H1 (cell line): Measurements from ENCODE around the gene SLIT2. TPM values are rescaled to one million over a fixed set of nuclear protein-coding genes. Genes with fewer than 3 reads are reported as not detected.

Experiments
- CTCF ChIA-PET: fragments of 300-600 bp; sonication (Branson Sonifier 250); formaldehyde crosslinking; loops from one replicate; lab custom pipeline; 2021; ENCODE audit not compliant: partially characterized antibody; lab: Charles Lee
- POLR2A ChIA-PET: fragments of 300-600 bp; sonication (Branson Sonifier 250); formaldehyde crosslinking; loops from one replicate; lab custom pipeline; 2021; ENCODE audit warnings: inconsistent platforms; ENCODE audit not compliant: partially characterized antibody; lab: Charles Lee
- DNase-seq, 2 experiments: peaks; one replicate each; pipeline versions ENCODE4 v3.0.0 to v3.0.0-alpha.2; 2010 to 2022; ENCODE audit warnings: low spot score in 2 of 2, low read depth in 1 of 2, mixed read lengths in 1 of 2
- FAIRE-seq: peaks from 2 replicates; lab custom pipeline; 2011; peaks lifted over from hg19 to GRCh38; lab: Jason Lieb, UNC
- H2AFZ ChIP-seq: 2 replicates; pipeline ENCODE4 v1.8.1; 2012; ENCODE audit warnings: low read length, inconsistent platforms
- H2AK5ac ChIP-seq: 2 replicates; pipeline ENCODE4 v1.6.1; 2013; ENCODE audit warnings: low read depth, low read length
- H2BK120ac ChIP-seq: replicated peaks from 2 replicates; pipeline ENCODE3; 2013; ENCODE audit warnings: low read depth, low read length, inconsistent platforms
- H2BK12ac ChIP-seq: 2 replicates; pipeline ENCODE4 v1.6.1; 2013; ENCODE audit warnings: low read depth, low read length
- H2BK15ac ChIP-seq: 2 replicates; pipeline ENCODE4 v1.6.1; 2013; ENCODE audit warnings: low read length
- H2BK20ac ChIP-seq: 2 replicates; pipeline ENCODE4 v1.6.1; 2013; ENCODE audit warnings: low read length
- H2BK5ac ChIP-seq: 2 replicates; pipeline ENCODE4 v1.6.1; 2013; ENCODE audit warnings: low read depth, low read length
- H3K14ac ChIP-seq: 2 replicates; pipeline ENCODE4 v1.6.1; 2013; ENCODE audit warnings: inconsistent platforms; ENCODE audit not compliant: insufficient read length
- H3K18ac ChIP-seq: 2 replicates; pipeline ENCODE4 v1.6.1; 2013; ENCODE audit warnings: low read length; ENCODE audit errors: extremely low read depth
- H3K23ac ChIP-seq: 2 replicates; pipeline ENCODE4 v1.6.1; 2013; ENCODE audit warnings: inconsistent platforms; ENCODE audit not compliant: insufficient read length
- H3K23me2 ChIP-seq: 2 replicates; pipeline ENCODE4 v1.6.1; 2013; ENCODE audit warnings: low read depth, low read length
- H3K27ac ChIP-seq: 2 replicates; pipeline ENCODE4 v1.6.1; 2011; ENCODE audit warnings: low read depth, low read length, inconsistent platforms
- H3K27me3 ChIP-seq, 4 experiments: replicated peaks in 1 of 4; 1 replicate in 1 of 4; 2 replicates in 3 of 4; pipeline versions ENCODE4 v1.6.1 to v1.8.1; 2011 to 2013; ENCODE audit warnings: low read length in 3 of 4, mild to moderate bottlenecking in 3 of 4, inconsistent platforms in 2 of 4, mixed read lengths in 2 of 4, moderate library complexity in 1 of 4; ENCODE audit not compliant: control insufficient read depth in 3 of 4, insufficient read depth in 3 of 4; ENCODE audit errors: extremely low read depth in 1 of 4
- H3K36me3 ChIP-seq, 4 experiments: 2 replicates each; pipeline versions ENCODE4 v1.6.1 to v1.8.1; 2011 to 2013; ENCODE audit warnings: mild to moderate bottlenecking in 4 of 4, low read length in 3 of 4, moderate library complexity in 2 of 4, control low read depth in 1 of 4, inconsistent platforms in 1 of 4; ENCODE audit not compliant: insufficient read depth in 4 of 4, control insufficient read depth in 2 of 4
- H3K4ac ChIP-seq: replicated peaks from 2 replicates; pipeline ENCODE3; 2013; ENCODE audit warnings: low read length, low read depth, mixed read lengths, inconsistent platforms; ENCODE audit not compliant: insufficient read length
- H3K4me1 ChIP-seq, 4 experiments: replicated peaks in 1 of 4; 1 replicate in 1 of 4; 2 replicates in 3 of 4; pipeline versions ENCODE4 v1.6.1 to v1.8.1; 2011 to 2013; ENCODE audit warnings: low read length in 3 of 4, inconsistent platforms in 2 of 4, mixed read lengths in 1 of 4; ENCODE audit not compliant: insufficient read depth in 4 of 4, control insufficient read depth in 3 of 4
- H3K4me2 ChIP-seq, 2 experiments: 2 replicates each; pipeline versions ENCODE4 v1.6.1 to v1.8.1; 2011 to 2013; ENCODE audit warnings: low read depth in 2 of 2, low read length in 2 of 2, control low read depth in 1 of 2, inconsistent platforms in 1 of 2, mild to moderate bottlenecking in 1 of 2; ENCODE audit not compliant: insufficient read depth in 1 of 2
- H3K4me3 ChIP-seq, 4 experiments: fragments of 200-600, 300-600 bp in 1 of 4; sonication (generic), shearing (Covaris generic), sonication (Bioruptor Twin) in 1 of 4; 2 replicates each; pipeline versions ENCODE4 v1.5.1 to v1.8.1; 2011 to 2016; ENCODE audit warnings: low read length in 4 of 4, low read depth in 3 of 4, control low read depth in 2 of 4, inconsistent platforms in 2 of 4, mild to moderate bottlenecking in 2 of 4, mixed read lengths in 1 of 4, moderate library complexity in 1 of 4; ENCODE audit not compliant: insufficient read depth in 2 of 4; ENCODE audit errors: extremely low read depth in 1 of 4
- H3K56ac ChIP-seq: replicated peaks from 2 replicates; pipeline ENCODE3; 2013; ENCODE audit warnings: low read depth, mild to moderate bottlenecking, mixed read lengths, low read length, inconsistent platforms; ENCODE audit not compliant: insufficient read length
- H3K79me1 ChIP-seq: 2 replicates; pipeline ENCODE4 v1.6.1; 2013; ENCODE audit warnings: low read depth, low read length, control low read depth
- H3K79me2 ChIP-seq, 2 experiments: 2 replicates each; pipeline versions ENCODE4 v1.6.1 to v1.8.1; 2012 to 2013; ENCODE audit warnings: low read length in 2 of 2, mild to moderate bottlenecking in 2 of 2, inconsistent platforms in 1 of 2; ENCODE audit not compliant: insufficient read depth in 2 of 2, control insufficient read depth in 1 of 2
- H3K9ac ChIP-seq, 4 experiments: replicated peaks in 1 of 4; 1 replicate in 1 of 4; 2 replicates in 3 of 4; pipeline versions ENCODE4 v1.6.1 to v1.8.1; 2011 to 2013; ENCODE audit warnings: low read depth in 3 of 4, low read length in 3 of 4, control low read depth in 2 of 4, mild to moderate bottlenecking in 2 of 4, moderate library complexity in 2 of 4, inconsistent platforms in 1 of 4; ENCODE audit errors: extremely low read depth in 1 of 4
- H3K9me3 ChIP-seq, 2 experiments: 2 replicates each; pipeline versions ENCODE4 v1.6.1 to v1.8.1; 2012 to 2013; ENCODE audit warnings: mild to moderate bottlenecking in 2 of 2, moderate library complexity in 2 of 2, control low read depth in 1 of 2, inconsistent platforms in 1 of 2, low read depth in 1 of 2, low read length in 1 of 2, mixed read lengths in 1 of 2; ENCODE audit not compliant: insufficient read depth in 2 of 2
- H4K20me1 ChIP-seq, 2 experiments: replicated peaks in 1 of 2; 2 replicates each; pipeline versions ENCODE3 to v1.8.1; 2011 to 2013; ENCODE audit warnings: inconsistent platforms in 2 of 2, low read length in 2 of 2, mild to moderate bottlenecking in 1 of 2; ENCODE audit not compliant: insufficient read depth in 2 of 2, control insufficient read depth in 1 of 2
- H4K5ac ChIP-seq: 2 replicates; pipeline ENCODE4 v1.6.1; 2013; ENCODE audit warnings: low read length, low read depth, mixed read lengths, inconsistent platforms; ENCODE audit not compliant: insufficient read length
- H4K8ac ChIP-seq: 2 replicates; pipeline ENCODE4 v1.8.0; 2013; ENCODE audit warnings: mild to moderate bottlenecking, moderate library complexity, low read length, inconsistent platforms; ENCODE audit not compliant: insufficient read depth; ENCODE audit errors: extremely low read depth
- H4K91ac ChIP-seq: replicated peaks from 2 replicates; pipeline ENCODE3; 2013; ENCODE audit warnings: low read length, mixed read lengths, inconsistent platforms; ENCODE audit not compliant: insufficient read length
- BACH1 ChIP-seq: IDR thresholded peaks from 2 replicates; pipeline ENCODE4 v1.6.1; 2012; ENCODE audit warnings: low read length, improper control_type of control experiment
- PHF8 ChIP-seq: fragments of 200-600 bp; sonication (generic); conservative IDR thresholded peaks from 2 replicates; pipeline ENCODE4 v1.7.1; 2012; ENCODE audit warnings: low read depth, mild to moderate bottlenecking, inconsistent platforms, low read length, moderate library complexity
- RFX5 ChIP-seq: IDR thresholded peaks from 2 replicates; pipeline ENCODE4 v1.6.1; 2011; ENCODE audit warnings: low read depth, low read length, improper control_type of control experiment, borderline replicate concordance
- TAF1 ChIP-seq: IDR thresholded peaks from 2 replicates; pipeline ENCODE4 v1.6.1; 2011; ENCODE audit warnings: mild to moderate bottlenecking, low read depth, low read length
- WGBS, 2 experiments: shearing (Covaris generic) in 1 of 2; methylation state at CpG; one replicate each; pipeline versions ENCODE4 v1.1.6 to v1.1.7; 2013 to 2015; ENCODE audit warnings: low lambda C conversion rate in 2 of 2, mixed read lengths in 2 of 2, inconsistent platforms in 1 of 2, low coverage in 1 of 2, missing lambda C conversion rate in 1 of 2; ENCODE audit not compliant: insufficient replicate concordance in 2 of 2, insufficient coverage in 1 of 2, insufficient read length in 1 of 2; ENCODE audit errors: extremely low coverage in 1 of 2, missing lambda C conversion rate in 1 of 2; 5-methylcytosine and 5-hydroxymethylcytosine counted together
- polyA plus RNA-seq, 7 experiments: library from polyadenylated mRNA; depleted of rRNA in 3 of 7; stranded (reverse) in 5 of 7; unstranded in 2 of 7; fragments of >200 nt in 5 of 7; fragments of 200-250 nt in 2 of 7; gene quantifications; 1 replicate in 5 of 7; 2 replicates in 1 of 7; 4 replicates in 1 of 7; pipeline versions ENCODE4 v1.2.1 to v1.2.3, GENCODE V29; 2011 to 2013; ENCODE audit warnings: missing spikeins in 2 of 7, mixed read lengths in 2 of 7
- total RNA-seq: library from RNA; stranded (reverse); fragmentation: NEBNext Ultra II Directional; extraction: Animal tissue kit (Norgen Biotek cat#: 25700); gene quantifications from 2 replicates; pipeline ENCODE4 v1.2.1, GENCODE V29; 2021

SLIT2 gene
- total and polyA plus RNA-seq, 2 of the 8 experiments (the other 6 are each of a cell fraction or from before 2014, with no cell fraction given), result 2.0 to 13.7 TPM

DNA sequence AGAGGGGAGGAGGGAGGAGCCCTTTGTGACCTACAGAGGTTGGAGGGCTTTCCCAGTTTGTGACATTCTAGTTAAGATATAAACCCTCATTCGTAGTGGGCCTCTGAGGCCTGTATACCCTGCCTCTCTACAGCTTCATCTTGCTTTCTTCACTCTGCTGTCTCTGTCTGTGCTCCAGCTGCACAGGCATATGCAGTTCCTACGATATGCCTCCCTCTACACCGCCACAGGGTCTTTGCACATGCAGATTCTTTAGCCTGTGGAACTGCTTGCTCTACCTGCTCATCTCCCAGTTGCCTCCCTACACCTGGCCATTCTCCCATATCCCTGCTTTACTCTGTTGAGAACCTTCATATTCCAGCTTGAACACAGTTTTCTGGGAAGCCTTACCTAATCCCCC, 38.1 kb downstream of the SLIT2 start:
- Histone ChIP-seq H3K4me2 (no peak overlapping the region), H2BK120ac (no peak overlapping the region), H3K9ac (0 out of 7 replicates have a peak overlapping the region, but pooled peaks of 1 of the 4 experiments have one; percentile 4), H3K4ac (no peak overlapping the region), H3K27ac (no peak overlapping the region), H2BK5ac (no peak overlapping the region), H3K9me3 (no peaks in the 10 kb centered on the region), H3K36me3 (no peaks in the 10 kb centered on the region), H3K79me2 (no peaks in the 10 kb centered on the region), H3K79me1 (no peaks in the 10 kb centered on the region), H3K18ac (no peak overlapping the region), H3K14ac (no peak overlapping the region), H4K91ac (no peak overlapping the region), H2BK12ac (no peak overlapping the region), H4K5ac (no peak overlapping the region), H3K56ac (no peak overlapping the region), H4K8ac (no peak overlapping the region), H2AFZ (no peak overlapping the region), H3K27me3 (no peaks in the 10 kb centered on the region), H3K23me2 (peaks cover 2% of the 10 kb centered on the region; the same call in 1 of the 2 replicates), H2BK20ac (no peak overlapping the region), H2AK5ac (no peak overlapping the region), H3K4me3 (no peak overlapping the region), H2BK15ac (no peak overlapping the region), H3K4me1 (peaks cover 0 to 5% (median 0%) of the 10 kb centered on the region in 4 experiments; a peak in 2 of 7 replicates), H4K20me1 (no peaks in the 10 kb centered on the region), H3K23ac (no peak overlapping the region)
- FAIRE-seq (no peak), DNase-seq (no peak)
- ChIA-PET POLR2A (no interaction called here), CTCF (interaction anchor here (0.7 kb wide), 1 partner anchor 17 kb away, joined by 3 read pairs; no protein-coding TSS in a partner anchor)
- WGBS, 2 experiments, result 93% methylated on average over 3 of the region's 3 CpGs; no CpG with 5 or more reads in 1 of the 2 experiments
- TF ChIP-seq BACH1, result no peak
- no peak for TF ChIP-seq RFX5
- TF ChIP-seq PHF8, result no peak
- TF ChIP-seq TAF1, result no peak
